Suppressor macrophage (primary cell): ENCODE results near the gene LARGE2.
A peak's percentile ranks its signal among the peaks of the same experiment; 100 is the strongest.

Source experiments
- DNase-seq, 4 experiments: peaks; one replicate each; pipeline ENCODE4 v3.0.0-alpha.2; 2020 to 2022

LARGE2 gene

DNA sequence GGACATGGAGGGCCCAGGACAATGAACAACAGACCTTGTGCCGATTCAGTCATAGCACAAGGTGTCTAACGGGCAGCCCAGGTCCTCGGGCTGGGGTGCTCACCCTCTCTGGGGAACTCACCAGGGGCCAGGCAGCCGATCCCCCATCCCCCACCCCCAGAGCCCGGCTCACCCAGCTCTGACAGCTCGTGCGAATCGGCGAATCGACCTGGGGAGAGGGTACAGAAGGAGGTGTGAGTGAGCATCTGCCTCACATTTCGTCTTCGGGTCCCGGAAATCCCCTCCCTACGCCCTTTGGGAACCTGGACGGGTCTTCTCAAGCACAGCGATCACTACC is 5.2 kb upstream of the LARGE2 start:
- peak in 1 of 4 experiments; percentile 11 for DNase-seq

- DNase-seq = peak; percentile 98 to 100 (median 99)
Observed at GRCh38 chr11:45917623-45918330, 4.7 kb upstream of the LARGE2 start, which contains the start of gene PEX16. TSS of gene PEX16 (minus strand) at chr11:45917877. CDS start at chr11:45917811, 66 bp downstream.

- DNase-seq = peak; percentile 75 to 90 (median 84)
Observed at GRCh38 chr11:45918331-45918941, 4.0 kb upstream of the LARGE2 start.

DNA sequence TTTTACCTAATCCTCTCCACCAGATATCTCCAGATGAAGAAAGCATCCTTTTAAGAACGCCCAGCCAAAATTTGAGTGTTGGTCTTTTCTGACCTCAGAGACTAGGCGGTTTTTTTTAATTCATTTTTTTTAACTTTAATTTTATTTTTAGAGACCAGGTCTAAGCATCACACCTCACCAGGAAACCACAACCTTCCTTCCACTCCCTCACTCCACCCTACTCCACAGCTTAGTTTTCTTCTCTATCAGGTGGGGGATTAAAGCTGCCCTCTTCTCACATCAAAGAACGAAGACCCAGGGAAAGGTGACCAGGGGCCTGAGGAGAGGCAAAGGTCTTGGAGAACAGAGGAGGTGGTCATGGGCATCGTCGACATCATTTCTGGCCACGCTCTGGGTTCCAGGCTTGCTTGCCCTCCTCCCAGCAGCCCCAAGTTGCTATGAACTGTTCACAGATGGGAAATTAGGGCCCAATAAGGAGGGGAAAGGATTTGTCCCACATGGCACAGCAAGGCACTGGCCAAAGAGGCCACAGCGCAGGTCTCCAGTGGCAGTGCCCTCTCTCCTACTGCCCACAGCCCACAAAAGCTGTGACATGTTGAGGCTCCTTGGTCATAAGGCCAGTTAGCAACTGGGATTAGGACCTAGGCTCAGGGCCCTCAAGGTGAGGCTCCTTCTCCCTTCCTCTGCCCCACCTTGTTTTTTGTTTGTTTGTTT is 3.3 kb upstream of the LARGE2 start:
- no peak for DNase-seq

DNA sequence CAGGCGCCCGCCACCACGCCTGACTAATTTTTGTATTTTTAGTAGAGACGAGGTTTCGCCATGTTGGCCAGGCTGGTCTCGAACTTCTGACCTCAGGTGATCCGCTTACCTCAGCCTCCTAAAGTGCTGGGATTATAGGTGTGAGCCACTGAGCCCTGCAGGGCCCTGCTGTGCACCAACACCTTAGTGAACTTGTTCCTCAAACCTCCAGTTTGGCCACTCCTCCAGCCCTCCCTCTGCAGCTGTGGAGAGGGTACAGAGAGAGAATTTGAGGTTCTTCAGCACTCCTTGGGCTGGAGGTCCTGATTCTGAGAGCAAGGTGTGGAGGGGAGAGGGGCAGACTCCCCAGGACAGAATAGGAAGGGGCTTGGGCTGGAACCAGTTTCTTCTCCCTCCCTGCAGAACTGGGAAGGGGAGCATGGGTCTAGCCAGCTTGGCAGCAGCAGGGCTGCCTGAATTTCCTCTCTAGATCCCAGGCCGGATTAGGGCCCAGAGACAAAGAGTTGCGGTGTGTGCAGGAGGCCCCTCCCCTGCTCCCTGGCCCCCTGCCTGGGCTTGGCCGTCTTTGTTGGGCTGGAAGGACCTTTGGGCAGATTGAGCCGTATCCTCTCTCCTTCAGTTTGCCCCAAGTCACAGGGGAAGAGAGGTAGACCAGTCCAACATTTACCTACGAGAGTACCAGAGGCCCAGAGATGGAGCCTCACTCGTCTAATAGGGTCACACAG is 2.5 kb upstream of the LARGE2 start:
- no peak for DNase-seq

DNA sequence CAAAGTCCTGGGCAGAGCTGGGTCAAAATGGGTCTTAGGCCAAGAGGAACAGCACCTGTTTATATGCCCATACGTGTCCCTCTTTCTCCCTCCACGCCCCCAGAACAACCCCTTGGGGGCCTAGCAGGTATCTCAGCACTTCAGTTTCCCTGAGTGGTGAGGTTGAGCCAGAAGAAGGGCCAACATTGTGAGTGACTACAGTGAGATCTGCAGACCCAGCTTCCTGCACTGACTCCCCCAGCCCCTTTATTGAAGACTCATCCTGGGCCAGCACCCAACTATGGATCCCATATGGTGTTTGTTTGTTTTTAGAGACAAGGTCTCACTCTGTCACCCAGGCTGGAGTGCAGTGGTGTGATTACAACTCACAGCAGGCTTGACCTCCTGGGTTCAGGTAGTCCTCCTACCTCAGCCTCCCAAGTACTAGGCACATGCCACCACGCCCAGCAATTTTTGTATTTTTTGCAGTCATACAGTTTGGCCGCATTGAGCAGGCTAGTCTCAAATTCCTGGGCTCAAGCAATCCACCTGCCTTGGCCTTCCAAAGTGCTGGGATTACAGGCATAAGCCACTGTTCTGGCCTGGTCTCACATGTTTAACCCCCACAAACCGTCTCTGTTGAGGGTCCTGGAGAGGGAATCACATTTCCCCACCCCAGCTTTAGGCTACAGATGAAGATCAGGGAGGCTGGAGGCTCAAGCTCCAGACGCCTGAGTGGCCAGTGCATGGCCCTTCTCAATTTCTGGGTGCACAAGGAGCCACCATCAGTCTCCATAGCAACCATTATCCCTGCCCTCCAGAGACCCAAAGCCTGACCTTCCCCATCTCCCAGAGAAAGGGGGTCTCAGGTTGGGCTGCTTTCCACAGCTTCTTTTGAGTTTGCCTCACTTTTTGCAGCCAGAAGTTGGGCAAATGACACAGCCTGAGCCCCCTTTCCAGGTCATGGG is 1.7 kb upstream of the LARGE2 start:
- DNase-seq = no peak

DNA sequence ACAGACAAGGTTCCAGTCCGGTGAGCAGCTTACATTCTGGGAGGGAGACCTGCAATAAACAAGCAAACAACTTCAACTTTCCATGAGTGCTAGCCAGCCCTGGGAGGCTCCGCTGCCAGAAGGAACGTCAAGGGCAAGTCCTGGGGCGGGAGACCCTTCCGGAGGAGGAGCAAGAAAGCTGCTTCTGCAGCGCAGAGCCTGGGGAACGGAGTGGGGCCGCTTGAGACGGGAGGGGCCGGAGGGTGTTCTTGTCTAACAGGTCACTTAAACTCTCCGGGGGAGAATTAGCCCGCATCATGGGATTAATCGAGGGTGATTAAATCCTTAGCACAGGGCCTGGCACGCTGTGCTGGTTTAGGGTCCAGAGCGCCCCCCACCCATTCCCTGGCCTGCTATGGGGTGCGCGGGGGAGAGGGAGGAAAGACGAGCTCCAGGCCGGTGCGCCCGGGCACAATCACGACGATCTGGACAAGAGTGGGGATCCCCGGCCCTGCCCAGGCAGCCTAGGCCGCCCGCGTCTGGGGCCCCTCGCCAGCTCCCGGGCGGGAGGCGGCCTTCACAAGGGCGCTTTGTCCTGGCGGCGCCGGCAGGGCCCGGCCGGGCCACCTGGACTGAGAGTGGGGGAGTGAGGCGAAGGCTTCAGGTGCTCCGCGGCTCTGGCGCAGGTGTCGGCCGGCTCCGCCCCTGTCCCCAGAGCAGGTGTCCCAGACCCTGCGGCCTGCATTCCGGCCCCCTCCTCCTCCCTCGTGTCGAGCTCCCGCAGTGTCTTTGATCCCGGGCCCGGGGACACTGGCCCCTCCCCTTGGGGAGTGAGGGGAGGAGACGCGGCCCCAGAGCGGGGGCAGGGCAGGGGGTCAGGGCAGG is 663 bp upstream of the LARGE2 start:
- no peak for DNase-seq

GRCh38 chr11:45924036-45924915 is 1.8 kb downstream of the LARGE2 start:
- no peak for DNase-seq

DNA sequence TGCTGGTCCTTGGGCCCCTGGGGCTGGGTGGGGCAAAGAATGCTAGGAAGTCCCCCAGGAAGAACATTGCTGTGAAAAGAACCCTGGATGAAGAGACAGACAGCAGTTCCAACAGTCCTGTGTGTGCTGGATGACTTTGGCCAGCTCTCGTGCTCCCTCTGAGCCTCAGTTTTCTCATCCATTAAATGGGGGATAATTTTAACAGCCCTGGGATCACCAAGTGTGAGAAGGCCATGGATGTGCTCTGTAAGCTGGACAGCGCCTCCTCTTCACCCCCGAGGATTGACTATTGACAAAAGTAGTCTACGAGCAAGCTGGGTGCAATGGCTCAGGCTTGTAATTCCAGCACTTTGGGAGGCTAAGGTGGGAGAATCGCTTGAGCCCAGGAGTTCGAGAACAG is 2.5 kb downstream of the LARGE2 start:
- DNase-seq = no peak

- DNase-seq = no peak
Observed at GRCh38 chr11:45925550-45925949, 3.1 kb downstream of the LARGE2 start.

GRCh38 chr11:45926001-45926401 is 3.5 kb downstream of the LARGE2 start:
- DNase-seq = no peak

- no peak for DNase-seq
Observed at GRCh38 chr11:45926536-45927331, 4.3 kb downstream of the LARGE2 start.

GRCh38 chr11:45927332-45927683 is 4.9 kb downstream of the LARGE2 start:
- no peak for DNase-seq

GRCh38 chr11:45927684-45928413 is 5.4 kb downstream of the LARGE2 start:
- DNase-seq = no peak

- no peak for DNase-seq
Observed at GRCh38 chr11:45928535-45929215, 6.2 kb downstream of the LARGE2 start.

GRCh38 chr11:45929486-45930030 is 7.1 kb downstream of the LARGE2 start:
- peak in 1 of 4 experiments; percentile 5 for DNase-seq

GRCh38 chr11:45930031-45930794 is 7.8 kb downstream of the LARGE2 start:
- peak in 1 of 4 experiments; percentile 26 for DNase-seq
